NCI-H774 (cell line): ENCODE results near the gene EPHA4.

ENCODE experiments used
- DNase-seq: peaks from one replicate; lab custom pipeline; 2025; lab: John Stamatoyannopoulos, UW

Gene EPHA4

GRCh38 chr2:221473451-221473850 lies 98.7 kb downstream of the EPHA4 start:
- DNase-seq = no peak

- DNase-seq = no peak
Observed at GRCh38 chr2:221468317-221468716, 103.8 kb downstream of the EPHA4 start.

- no peak for DNase-seq
Observed at GRCh38 chr2:221467610-221468009, 104.5 kb downstream of the EPHA4 start.

- no peak for DNase-seq
Observed at GRCh38 chr2:221466744-221467143, 105.4 kb downstream of the EPHA4 start.

- DNase-seq = no peak
Observed at GRCh38 chr2:221465776-221466175, 106.3 kb downstream of the EPHA4 start.

- no peak for DNase-seq
Observed at GRCh38 chr2:221464971-221465370, 107.1 kb downstream of the EPHA4 start.

- DNase-seq = no peak
Observed at GRCh38 chr2:221463241-221463896, 108.7 kb downstream of the EPHA4 start.

- no peak for DNase-seq
Observed at GRCh38 chr2:221461901-221462300, 110.2 kb downstream of the EPHA4 start.

- DNase-seq = no peak
Observed at GRCh38 chr2:221460136-221460535, 112.0 kb downstream of the EPHA4 start.

- no peak for DNase-seq
Observed at GRCh38 chr2:221458578-221458977, 113.5 kb downstream of the EPHA4 start.

- no peak for DNase-seq
Observed at GRCh38 chr2:221455214-221455613, 116.9 kb downstream of the EPHA4 start.

GRCh38 chr2:221454459-221455105 lies 117.5 kb downstream of the EPHA4 start:
- no peak for DNase-seq

GRCh38 chr2:221451862-221452788 lies 120.0 kb downstream of the EPHA4 start:
- DNase-seq = no peak

GRCh38 chr2:221450280-221450679 lies 121.8 kb downstream of the EPHA4 start:
- DNase-seq = no peak

GRCh38 chr2:221449406-221449805 lies 122.7 kb downstream of the EPHA4 start:
- no peak for DNase-seq

- DNase-seq = no peak
Observed at GRCh38 chr2:221448844-221449390, 123.2 kb downstream of the EPHA4 start.

- DNase-seq = no peak
Observed at GRCh38 chr2:221448057-221448843, 123.9 kb downstream of the EPHA4 start.

- DNase-seq = no peak
Observed at GRCh38 chr2:221447310-221447709, 124.8 kb downstream of the EPHA4 start.

GRCh38 chr2:221446140-221446539 lies 126.0 kb downstream of the EPHA4 start:
- DNase-seq = no peak

GRCh38 chr2:221444106-221444505 lies 128.0 kb downstream of the EPHA4 start:
- DNase-seq = no peak

GRCh38 chr2:221443645-221444044 lies 128.5 kb downstream of the EPHA4 start:
- DNase-seq = no peak

GRCh38 chr2:221442128-221442527 lies 130.0 kb downstream of the EPHA4 start:
- DNase-seq = no peak
